ENCODE measurements around the gene EFNA3.

- TF ChIP-seq POLR2AphosphoS5 (IDR thresholded peaks at IDR 0.05) (no peak), CTCF (IDR thresholded peaks at IDR 0.05) (no peak)
Observed at GRCh38 chr1:155042789-155043188, 35.8 kb upstream of the EFNA3 start.
